ENCODE measurements around the gene ASPG.

DNA sequence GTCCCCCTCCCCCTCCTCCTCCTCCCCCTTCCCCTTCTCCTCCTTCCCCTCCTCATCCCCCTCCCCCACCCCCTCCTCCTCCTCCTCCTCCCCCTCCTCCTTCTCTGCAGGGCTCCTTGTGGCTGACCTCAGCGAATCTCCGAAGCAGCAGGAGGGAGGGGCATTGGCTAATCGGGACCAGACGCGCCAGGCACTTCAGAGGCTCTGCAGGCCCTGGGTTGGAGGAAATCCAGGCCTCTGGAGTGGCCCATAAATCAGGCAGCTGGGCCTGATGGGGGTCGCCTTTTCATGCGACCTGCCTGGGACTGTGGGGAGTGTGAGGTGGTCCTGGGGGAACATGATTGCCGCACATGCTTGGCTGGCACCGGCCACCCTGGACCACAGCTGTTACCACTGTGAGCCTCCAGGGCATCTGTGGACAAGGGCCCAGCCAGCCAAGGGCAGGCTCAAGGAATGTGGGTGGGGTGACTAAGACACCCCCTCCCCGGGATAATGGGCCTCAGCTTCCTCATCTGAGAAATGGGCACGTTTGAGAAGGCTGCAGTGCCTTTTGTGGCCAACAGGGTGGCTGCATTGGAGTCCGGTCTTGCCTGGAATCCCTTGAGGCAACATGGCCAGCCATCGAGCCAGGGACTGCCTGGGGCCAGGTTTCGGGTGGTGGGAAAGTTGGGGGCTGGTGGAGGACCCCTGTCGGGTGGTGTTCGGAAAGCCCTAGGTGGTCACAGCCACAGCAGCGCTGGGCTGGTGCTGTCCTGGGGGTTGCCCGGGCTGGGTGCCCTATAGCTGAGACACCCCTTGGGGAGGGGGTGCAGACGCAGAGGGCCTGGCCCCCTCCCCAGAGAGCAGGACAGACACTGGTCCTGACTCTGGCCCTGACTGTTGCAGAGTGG lies 64.9 kb downstream of the ASPG start:
- TF ChIP-seq, protein P1, sequence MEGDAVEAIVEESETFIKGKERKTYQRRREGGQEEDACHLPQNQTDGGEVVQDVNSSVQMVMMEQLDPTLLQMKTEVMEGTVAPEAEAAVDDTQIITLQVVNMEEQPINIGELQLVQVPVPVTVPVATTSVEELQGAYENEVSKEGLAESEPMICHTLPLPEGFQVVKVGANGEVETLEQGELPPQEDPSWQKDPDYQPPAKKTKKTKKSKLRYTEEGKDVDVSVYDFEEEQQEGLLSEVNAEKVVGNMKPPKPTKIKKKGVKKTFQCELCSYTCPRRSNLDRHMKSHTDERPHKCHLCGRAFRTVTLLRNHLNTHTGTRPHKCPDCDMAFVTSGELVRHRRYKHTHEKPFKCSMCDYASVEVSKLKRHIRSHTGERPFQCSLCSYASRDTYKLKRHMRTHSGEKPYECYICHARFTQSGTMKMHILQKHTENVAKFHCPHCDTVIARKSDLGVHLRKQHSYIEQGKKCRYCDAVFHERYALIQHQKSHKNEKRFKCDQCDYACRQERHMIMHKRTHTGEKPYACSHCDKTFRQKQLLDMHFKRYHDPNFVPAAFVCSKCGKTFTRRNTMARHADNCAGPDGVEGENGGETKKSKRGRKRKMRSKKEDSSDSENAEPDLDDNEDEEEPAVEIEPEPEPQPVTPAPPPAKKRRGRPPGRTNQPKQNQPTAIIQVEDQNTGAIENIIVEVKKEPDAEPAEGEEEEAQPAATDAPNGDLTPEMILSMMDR (IDR thresholded peaks at IDR 0.05): no peak
- TF ChIP-seq EP300 (IDR thresholded peaks at IDR 0.05): no peak
- no peak for TF ChIP-seq POLR2A (IDR thresholded peaks at IDR 0.05)
